Subcutaneous adipose tissue (tissue), 4 donors: ENCODE data around the gene PLS3. TPM values are rescaled to one million over a fixed set of nuclear protein-coding genes. Genes with fewer than 3 reads are reported as not detected.

Experiments
- total RNA-seq, 4 donors: library from RNA; depleted of rRNA; stranded (reverse); fragments of >200 nt; gene quantifications; one replicate each; pipeline ENCODE4 v1.1.0, GENCODE V29; 2016
- TF ChIP-seq, protein P1 (sequence below): fragments of 450-650 bp; IDR thresholded peaks from one replicate; pipeline ENCODE4 v1.5.1; 2016; ENCODE audit warnings: low read depth, mild to moderate bottlenecking, control low read depth, antibody characterized with exemption, moderate library complexity

PLS3 gene
- total RNA-seq, 4 donors from 2014 or later: 61.7 to 269 (median 84.9) TPM

- TF ChIP-seq, protein P1, sequence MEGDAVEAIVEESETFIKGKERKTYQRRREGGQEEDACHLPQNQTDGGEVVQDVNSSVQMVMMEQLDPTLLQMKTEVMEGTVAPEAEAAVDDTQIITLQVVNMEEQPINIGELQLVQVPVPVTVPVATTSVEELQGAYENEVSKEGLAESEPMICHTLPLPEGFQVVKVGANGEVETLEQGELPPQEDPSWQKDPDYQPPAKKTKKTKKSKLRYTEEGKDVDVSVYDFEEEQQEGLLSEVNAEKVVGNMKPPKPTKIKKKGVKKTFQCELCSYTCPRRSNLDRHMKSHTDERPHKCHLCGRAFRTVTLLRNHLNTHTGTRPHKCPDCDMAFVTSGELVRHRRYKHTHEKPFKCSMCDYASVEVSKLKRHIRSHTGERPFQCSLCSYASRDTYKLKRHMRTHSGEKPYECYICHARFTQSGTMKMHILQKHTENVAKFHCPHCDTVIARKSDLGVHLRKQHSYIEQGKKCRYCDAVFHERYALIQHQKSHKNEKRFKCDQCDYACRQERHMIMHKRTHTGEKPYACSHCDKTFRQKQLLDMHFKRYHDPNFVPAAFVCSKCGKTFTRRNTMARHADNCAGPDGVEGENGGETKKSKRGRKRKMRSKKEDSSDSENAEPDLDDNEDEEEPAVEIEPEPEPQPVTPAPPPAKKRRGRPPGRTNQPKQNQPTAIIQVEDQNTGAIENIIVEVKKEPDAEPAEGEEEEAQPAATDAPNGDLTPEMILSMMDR: no peak
Measured at GRCh38 chrX:115534383-115534782, 26.6 kb upstream of the PLS3 start.

GRCh38 chrX:115535421-115535820 lies 25.6 kb upstream of the PLS3 start:
- TF ChIP-seq, protein P1: no peak

- TF ChIP-seq, protein P1: no peak
Measured at GRCh38 chrX:115535844-115536243, 25.1 kb upstream of the PLS3 start.

GRCh38 chrX:115539841-115540240 lies 21.1 kb upstream of the PLS3 start:
- TF ChIP-seq, protein P1: no peak

- TF ChIP-seq, protein P1: no peak
Measured at GRCh38 chrX:115547448-115547847, 13.5 kb upstream of the PLS3 start.

DNA sequence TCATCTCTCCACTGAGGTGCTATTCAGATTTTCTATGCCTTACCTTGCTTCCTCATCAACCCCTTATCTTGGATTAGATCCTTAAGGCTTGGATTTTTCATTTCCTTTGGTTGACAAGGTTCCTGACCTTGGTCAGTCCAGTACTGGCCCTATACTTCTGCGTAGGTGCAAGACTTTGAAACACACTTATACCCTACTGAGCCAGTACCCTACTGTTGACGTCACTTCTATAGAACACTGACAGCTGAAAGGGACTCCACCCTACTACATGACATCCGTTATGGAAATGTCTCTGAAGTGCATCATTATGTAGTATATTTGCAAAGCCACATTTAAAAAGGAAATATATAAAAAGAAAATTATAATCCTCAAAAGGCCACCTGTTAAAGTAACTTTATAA lies 12.0 kb upstream of the PLS3 start:
- TF ChIP-seq, protein P1: no peak

DNA sequence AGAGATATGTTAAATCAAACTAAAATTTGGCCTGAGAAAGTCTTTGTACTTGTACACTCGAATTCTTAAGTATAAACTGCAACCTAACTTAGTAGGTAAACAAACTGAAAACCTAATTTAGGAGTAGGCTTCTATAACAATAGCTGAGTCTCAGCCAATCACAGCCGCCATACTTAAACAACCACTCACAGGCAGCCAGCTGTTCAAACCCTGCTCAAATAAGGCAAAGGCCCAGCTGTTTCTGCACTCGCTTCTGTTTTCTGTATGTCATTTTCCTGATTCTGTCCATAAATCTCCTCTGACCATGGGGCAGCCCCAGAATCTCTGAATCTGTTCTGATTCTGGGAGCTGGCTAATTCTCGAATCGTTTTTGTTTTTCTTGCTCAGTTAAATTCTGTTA lies 7.8 kb upstream of the PLS3 start:
- TF ChIP-seq, protein P1: no peak
